K562 (cell line): ENCODE data around the gene RIPK3. TPM values are rescaled to one million over a fixed set of nuclear protein-coding genes. Genes with fewer than 3 reads are reported as not detected.

Experiments used
- ATAC-seq: fragments of 200-7000 bp; cut with Tn5 transposase; 3 replicates; pipeline ENCODE4 v1.9.1; 2020; ENCODE audit warnings: moderate library complexity
- BruUV-seq: library from RNA; stranded (reverse); fragments of 400-500 nt; replicated peaks from 2 replicates; lab custom pipeline; 2021; lab: Mats Ljungman, UMichigan
- CTCF ChIA-PET: fragments of 300-600 bp; formaldehyde crosslinking; extraction: SDS; loops from one replicate; lab custom pipeline; 2021; ENCODE audit warnings: low intra/inter-chr PET ratio; lab: Yijun Ruan, JAX
- POLR2A ChIA-PET: fragments of 300-600, 350-650 bp; sonication (Branson Sonifier 250); formaldehyde crosslinking; extraction: SDS; loops from one replicate; lab custom pipeline; 2021; ENCODE audit warnings: antibody characterized with exemption, inconsistent platforms; lab: Yijun Ruan, JAX
- DNase-seq, 4 experiments: peaks; one replicate each; pipeline versions ENCODE4 v3.0.0 to v3.0.0-alpha.2; 2011 to 2018; ENCODE audit warnings: low spot score in 3 of 4, mixed read lengths in 3 of 4; ENCODE audit errors: extremely low read depth in 1 of 4
- FAIRE-seq: peaks from 2 replicates; lab custom pipeline; 2011; peaks lifted over from hg19 to GRCh38; lab: Jason Lieb, UNC
- H2AFZ ChIP-seq: 2 replicates; pipeline ENCODE4 v1.6.0; 2011; ENCODE audit warnings: low read depth, low read length, control low read depth, inconsistent platforms
- H3K27ac ChIP-seq: fragments of 200-600 bp; 3 replicates; pipeline ENCODE4 v1.8.0; 2011; ENCODE audit warnings: low read depth, mild to moderate bottlenecking, control low read depth, inconsistent platforms, low read length, moderate library complexity, mixed read lengths; ENCODE audit errors: extremely low read depth
- H3K27me3 ChIP-seq, 2 experiments: fragments of 300-600 bp in 1 of 2; 2 replicates in 1 of 2; 3 replicates in 1 of 2; pipeline versions ENCODE4 v1.6.0 to v1.8.0; 2011; ENCODE audit warnings: inconsistent platforms in 2 of 2, low read length in 2 of 2, mild to moderate bottlenecking in 1 of 2, mixed read lengths in 1 of 2, moderate library complexity in 1 of 2; ENCODE audit not compliant: control insufficient read depth in 2 of 2, insufficient read depth in 2 of 2
- H3K36me3 ChIP-seq: fragments of 300-600 bp; 3 replicates; pipeline ENCODE4 v1.8.0; 2011; ENCODE audit warnings: mild to moderate bottlenecking, low read length, inconsistent platforms; ENCODE audit not compliant: control insufficient read depth, insufficient read depth
- H3K4me1 ChIP-seq, 2 experiments: fragments of 200-600 bp in 1 of 2; replicated peaks in 1 of 2; 2 replicates in 1 of 2; 3 replicates in 1 of 2; pipeline versions ENCODE4 v1.5.1 to v1.8.0; 2011; ENCODE audit warnings: inconsistent platforms in 2 of 2, low read length in 2 of 2, mild to moderate bottlenecking in 1 of 2, mixed read lengths in 1 of 2, moderate library complexity in 1 of 2; ENCODE audit not compliant: control insufficient read depth in 2 of 2, insufficient read depth in 2 of 2
- H3K4me2 ChIP-seq: 2 replicates; pipeline ENCODE4 v1.6.1; 2011; ENCODE audit warnings: low read length, control low read depth, inconsistent platforms, mixed read lengths; ENCODE audit not compliant: insufficient read depth
- H3K4me3 ChIP-seq: fragments of 200-600 bp; sonication (generic), shearing (Covaris generic); 2 replicates; pipeline ENCODE4 v1.5.1; 2016; ENCODE audit warnings: control low read depth, inconsistent platforms
- H3K79me2 ChIP-seq: fragments of 200-600 bp; 3 replicates; pipeline ENCODE4 v1.8.0; 2011; ENCODE audit warnings: low read length, inconsistent platforms; ENCODE audit not compliant: control insufficient read depth, insufficient read depth
- H3K9ac ChIP-seq, 2 experiments: 2 replicates each; pipeline versions ENCODE4 v1.6.0 to v1.6.1; 2011; ENCODE audit warnings: low read depth in 2 of 2, low read length in 2 of 2, control low read depth in 1 of 2, inconsistent platforms in 1 of 2, mild to moderate bottlenecking in 1 of 2, mixed read lengths in 1 of 2; ENCODE audit not compliant: insufficient read depth in 1 of 2
- H3K9me1 ChIP-seq: one replicate; pipeline ENCODE4 v1.6.0; 2011; ENCODE audit warnings: inconsistent platforms, mild to moderate bottlenecking, low read length, moderate library complexity; ENCODE audit not compliant: control insufficient read depth, insufficient read depth
- H3K9me3 ChIP-seq: replicated peaks from 2 replicates; pipeline ENCODE4 v1.5.1; 2011; ENCODE audit warnings: low read depth, low read length, inconsistent platforms; ENCODE audit not compliant: control insufficient read depth, insufficient read depth
- H4K20me1 ChIP-seq: replicated peaks from 2 replicates; pipeline ENCODE4 v1.6.1; 2011; ENCODE audit warnings: low read length, inconsistent platforms, mixed read lengths; ENCODE audit not compliant: control insufficient read depth, insufficient read depth
- CREM ChIP-seq: IDR thresholded peaks from 2 replicates; pipeline ENCODE4 v1.6.1; 2014; ENCODE audit warnings: antibody characterized with exemption, low read depth
- EGR1 ChIP-seq: fragments of 450-650 bp; conservative IDR thresholded peaks from 2 replicates; pipeline ENCODE4 v1.6.1; 2017; ENCODE audit warnings: mild to moderate bottlenecking
- TAF1 ChIP-seq: IDR thresholded peaks from 2 replicates; pipeline ENCODE4 v1.6.1; 2011; ENCODE audit warnings: mild to moderate bottlenecking, low read length, moderate library complexity; ENCODE audit not compliant: insufficient read depth, control insufficient read depth, severe bottlenecking; ENCODE audit errors: extremely low read depth
- TAF9B ChIP-seq: fragments of 450-650 bp; IDR thresholded peaks from 2 replicates; pipeline ENCODE4 v1.6.1; 2018; ENCODE audit warnings: mild to moderate bottlenecking; ENCODE audit not compliant: partially characterized antibody
- TBP ChIP-seq: optimal IDR thresholded peaks from 2 replicates; pipeline ENCODE3; 2011; ENCODE audit warnings: low read depth, low read length, improper control_type of control experiment
- TGIF2 ChIP-seq: sonication (generic); formaldehyde crosslinking; IDR thresholded peaks from 2 replicates; pipeline ENCODE4 v1.8.1; 2022; ENCODE audit warnings: mild to moderate bottlenecking, missing genetic modification reagents, moderate library complexity
- ZNF444 ChIP-seq: fragments of 250-450 bp; sonication (Bioruptor Pico); IDR thresholded peaks from 2 replicates; pipeline ENCODE4 v1.4.0; 2020; ENCODE audit warnings: mild to moderate bottlenecking, moderate library complexity
- WGBS: fragments of 100-300 bp; shearing (Covaris generic); methylation state at CpG from one replicate; pipeline ENCODE4 v1.1.6; 2016; ENCODE audit warnings: low coverage, mixed read lengths; ENCODE audit not compliant: insufficient coverage; ENCODE audit errors: missing lambda C conversion rate; 5-methylcytosine and 5-hydroxymethylcytosine counted together
- in situ Hi-C: fragments of 300-500 bp; cut with MboI; formaldehyde crosslinking; loops from 4 replicates; pipeline ENCODE4 v1.15.0; 2018; ENCODE audit warnings: inconsistent platforms, mixed read lengths
- intact Hi-C: fragments of 100-400 bp; cut with micrococcal nuclease; formaldehyde crosslinking; loops from 2 replicates; pipeline ENCODE4 v1.14.2; 2022
- polyA plus RNA-seq, 8 experiments: library from polyadenylated mRNA; depleted of rRNA in 4 of 8; stranded (reverse) in 5 of 8; unstranded in 3 of 8; fragments of >200 nt; fragmentation: Nextera tagmentation in 2 of 8; fragmentation: Illumina TruSeq in 1 of 8; extraction: Ambion mirVana in 2 of 8; extraction: Trizol in 1 of 8; gene quantifications; 2 replicates each; pipeline versions ENCODE4 v1.2.1 to v1.2.3, GENCODE V29; 2011 to 2014; ENCODE audit warnings: inconsistent platforms in 1 of 8, missing spikeins in 1 of 8
- total RNA-seq, 7 experiments: library from RNA; depleted of rRNA in 6 of 7; stranded (reverse); fragments of >200 nt in 6 of 7; fragmentation: Illumina TruSeq in 2 of 7; extraction: Trizol in 2 of 7; gene quantifications; 2 replicates each; pipeline versions ENCODE4 v1.2.1 to v1.2.3, GENCODE V29; 2011 to 2021; ENCODE audit warnings: low replicate concordance in 1 of 7
- TF ChIP-seq, protein P1 (sequence below), 3 experiments: fragments of 200-800 bp in 1 of 3; fragments of 250-450 bp in 1 of 3; fragments of 450-650 bp in 1 of 3; sonication (Bioruptor Pico) in 1 of 3; sonication (Bioruptor generic) in 1 of 3; formaldehyde crosslinking in 1 of 3; IDR thresholded peaks; 2 replicates each; pipeline versions ENCODE4 v1.6.1 to v1.8.0; 2016 to 2022; ENCODE audit warnings: mild to moderate bottlenecking in 2 of 3, missing genetic modification characterization in 2 of 3, missing compliant biosample characterization in 1 of 3, moderate library complexity in 1 of 3
- TF ChIP-seq, protein P2 (sequence below): sonication (generic); formaldehyde crosslinking; IDR thresholded peaks from 2 replicates; pipeline ENCODE4 v1.8.0; 2022; ENCODE audit warnings: missing genetic modification reagents, mild to moderate bottlenecking, moderate library complexity, borderline replicate concordance
- TF ChIP-seq, protein P3 (sequence below): sonication (generic); formaldehyde crosslinking; IDR thresholded peaks from 2 replicates; pipeline ENCODE4 v1.4.0; 2020; ENCODE audit warnings: mild to moderate bottlenecking, missing genetic modification reagents

Gene RIPK3
- total and polyA plus RNA-seq, 9 of the 15 experiments (the other 6 are each of a cell fraction or from before 2014, with no cell fraction given), result 0.03 to 0.43 (median 0.28) TPM; not detected in 3

DNA sequence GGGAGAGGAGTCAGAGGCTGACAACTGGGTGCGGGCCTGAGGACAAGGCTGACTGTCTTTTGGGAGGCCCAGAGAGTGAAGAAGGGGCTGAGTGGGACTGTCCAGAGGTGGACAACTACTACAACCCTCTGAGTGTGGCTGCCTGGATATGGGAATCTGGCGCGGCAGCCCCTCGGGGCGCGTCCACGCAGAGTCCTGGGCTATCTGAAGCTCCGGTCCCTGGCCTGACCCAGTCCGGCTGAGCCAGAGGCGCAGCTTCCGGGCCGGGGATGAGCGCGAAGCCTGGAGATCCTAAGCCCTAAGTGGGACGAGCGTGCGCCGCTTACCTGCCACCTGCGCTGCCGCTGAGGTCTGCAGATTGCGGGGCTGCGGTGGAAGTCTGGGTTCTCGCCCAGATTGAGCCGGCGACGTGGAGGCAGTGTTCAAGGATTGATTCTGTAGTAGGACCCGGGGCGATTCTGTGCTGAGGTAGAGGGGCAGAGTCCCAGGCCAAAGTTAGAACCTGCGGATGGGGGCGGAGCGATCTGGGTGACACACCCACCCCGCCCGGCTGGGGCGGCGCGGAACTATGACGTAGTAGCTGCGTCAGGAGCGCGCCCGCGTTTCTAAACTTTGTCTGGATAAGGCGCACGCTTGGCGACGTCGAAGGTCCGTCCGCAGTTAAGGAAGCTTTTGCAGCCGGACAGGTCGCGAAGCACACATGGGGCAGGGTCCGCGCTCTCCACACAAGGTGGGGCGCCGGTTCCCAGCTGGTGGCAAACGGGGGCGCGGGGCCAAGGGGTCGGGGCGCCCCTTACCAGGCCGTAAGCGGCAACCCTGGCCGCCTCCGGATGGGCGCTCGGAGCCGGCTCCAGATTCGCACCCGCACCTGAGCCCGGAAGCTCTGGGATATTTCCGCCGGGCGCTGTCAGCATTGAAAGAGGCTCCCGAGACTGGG, 40.3 kb downstream of the RIPK3 start, which contains the start of the genes DHRS1 and NOP9:
TSS of gene DHRS1 (minus strand) at position 526 of the 937 bp plus-strand sequence. CDS start 674 bp downstream, outside the sequence.
TSS of gene NOP9 (plus strand) at position 596 of the 937 bp plus-strand sequence. CDS start at position 701, 105 bp downstream.
- ChIA-PET CTCF (no interaction called here), POLR2A (interaction anchor here (0.5 to 2.3 kb wide), 12 partner anchors 8 to 185 kb away, joined by 3 to 10 read pairs (median 3); partner anchors contain the start of genes CIDEB, DCAF11, IPO4 and NRL)
- Histone ChIP-seq H3K4me2 (peak within 1 kb of the TSS; percentile 91), H2AFZ (peak within 1 kb of the TSS; percentile 97), H3K27me3 (no peaks in the 10 kb centered on the region), H3K9ac (peak within 1 kb of the TSS; percentile 76 to 96), H3K27ac (peak within 1 kb of the TSS; percentile 75), H3K4me1 (peaks cover 12 to 14% of the 10 kb centered on the region in 2 experiments; a peak in 4 of 5 replicates), H3K36me3 (peaks cover 48% of the 10 kb centered on the region), H3K9me3 (no peaks in the 10 kb centered on the region), H3K79me2 (peaks cover 28% of the 10 kb centered on the region), H4K20me1 (no peaks in the 10 kb centered on the region), H3K4me3 (peak within 1 kb of the TSS; percentile 71), H3K9me1 (peaks cover 3% of the 10 kb centered on the region)
- in situ Hi-C loops, result loop anchor here (5.0 to 10.0 kb wide), 2 partner anchors 57 to 285 kb away; partner anchors contain the start of gene TINF2
- ATAC-seq (peak; percentile 86), DNase-seq (peak; percentile 89 to 92 (median 91)), FAIRE-seq (peak; percentile 92)
- intact Hi-C loops, result no loop called here
- BruUV-seq, result TSS peak; percentile 59
- WGBS, result 0% methylated on average over 52 of the region's 75 CpGs
- TF ChIP-seq EGR1 (peak; percentile 19; the same call in 1 of the 2 replicates), TBP (peak; percentile 72), CREM (peak; percentile 100), TGIF2 (CRISPR knock-in tag) (0 out of 2 replicates have a peak, but pooled peaks have one; percentile 21), TAF1 (peak; percentile 54), TAF9B (peak; percentile 10), ZNF444 (CRISPR knock-in tag) (no peak)
- TF ChIP-seq, protein P1, sequence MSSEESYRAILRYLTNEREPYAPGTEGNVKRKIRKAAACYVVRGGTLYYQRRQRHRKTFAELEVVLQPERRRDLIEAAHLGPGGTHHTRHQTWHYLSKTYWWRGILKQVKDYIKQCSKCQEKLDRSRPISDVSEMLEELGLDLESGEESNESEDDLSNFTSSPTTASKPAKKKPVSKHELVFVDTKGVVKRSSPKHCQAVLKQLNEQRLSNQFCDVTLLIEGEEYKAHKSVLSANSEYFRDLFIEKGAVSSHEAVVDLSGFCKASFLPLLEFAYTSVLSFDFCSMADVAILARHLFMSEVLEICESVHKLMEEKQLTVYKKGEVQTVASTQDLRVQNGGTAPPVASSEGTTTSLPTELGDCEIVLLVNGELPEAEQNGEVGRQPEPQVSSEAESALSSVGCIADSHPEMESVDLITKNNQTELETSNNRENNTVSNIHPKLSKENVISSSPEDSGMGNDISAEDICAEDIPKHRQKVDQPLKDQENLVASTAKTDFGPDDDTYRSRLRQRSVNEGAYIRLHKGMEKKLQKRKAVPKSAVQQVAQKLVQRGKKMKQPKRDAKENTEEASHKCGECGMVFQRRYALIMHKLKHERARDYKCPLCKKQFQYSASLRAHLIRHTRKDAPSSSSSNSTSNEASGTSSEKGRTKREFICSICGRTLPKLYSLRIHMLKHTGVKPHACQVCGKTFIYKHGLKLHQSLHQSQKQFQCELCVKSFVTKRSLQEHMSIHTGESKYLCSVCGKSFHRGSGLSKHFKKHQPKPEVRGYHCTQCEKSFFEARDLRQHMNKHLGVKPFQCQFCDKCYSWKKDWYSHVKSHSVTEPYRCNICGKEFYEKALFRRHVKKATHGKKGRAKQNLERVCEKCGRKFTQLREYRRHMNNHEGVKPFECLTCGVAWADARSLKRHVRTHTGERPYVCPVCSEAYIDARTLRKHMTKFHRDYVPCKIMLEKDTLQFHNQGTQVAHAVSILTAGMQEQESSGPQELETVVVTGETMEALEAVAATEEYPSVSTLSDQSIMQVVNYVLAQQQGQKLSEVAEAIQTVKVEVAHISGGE (CRISPR knock-in tag; IDR thresholded peaks at IDR 0.05), result peak in 1 of 3 experiments; percentile 69; a peak in 2 of 6 replicates
- TF ChIP-seq, protein P2, sequence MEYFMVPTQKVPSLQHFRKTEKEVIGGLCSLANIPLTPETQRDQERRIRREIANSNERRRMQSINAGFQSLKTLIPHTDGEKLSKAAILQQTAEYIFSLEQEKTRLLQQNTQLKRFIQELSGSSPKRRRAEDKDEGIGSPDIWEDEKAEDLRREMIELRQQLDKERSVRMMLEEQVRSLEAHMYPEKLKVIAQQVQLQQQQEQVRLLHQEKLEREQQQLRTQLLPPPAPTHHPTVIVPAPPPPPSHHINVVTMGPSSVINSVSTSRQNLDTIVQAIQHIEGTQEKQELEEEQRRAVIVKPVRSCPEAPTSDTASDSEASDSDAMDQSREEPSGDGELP (CRISPR knock-in tag), result peak; percentile 95
- TF ChIP-seq, protein P3, sequence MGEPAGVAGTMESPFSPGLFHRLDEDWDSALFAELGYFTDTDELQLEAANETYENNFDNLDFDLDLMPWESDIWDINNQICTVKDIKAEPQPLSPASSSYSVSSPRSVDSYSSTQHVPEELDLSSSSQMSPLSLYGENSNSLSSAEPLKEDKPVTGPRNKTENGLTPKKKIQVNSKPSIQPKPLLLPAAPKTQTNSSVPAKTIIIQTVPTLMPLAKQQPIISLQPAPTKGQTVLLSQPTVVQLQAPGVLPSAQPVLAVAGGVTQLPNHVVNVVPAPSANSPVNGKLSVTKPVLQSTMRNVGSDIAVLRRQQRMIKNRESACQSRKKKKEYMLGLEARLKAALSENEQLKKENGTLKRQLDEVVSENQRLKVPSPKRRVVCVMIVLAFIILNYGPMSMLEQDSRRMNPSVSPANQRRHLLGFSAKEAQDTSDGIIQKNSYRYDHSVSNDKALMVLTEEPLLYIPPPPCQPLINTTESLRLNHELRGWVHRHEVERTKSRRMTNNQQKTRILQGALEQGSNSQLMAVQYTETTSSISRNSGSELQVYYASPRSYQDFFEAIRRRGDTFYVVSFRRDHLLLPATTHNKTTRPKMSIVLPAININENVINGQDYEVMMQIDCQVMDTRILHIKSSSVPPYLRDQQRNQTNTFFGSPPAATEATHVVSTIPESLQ (CRISPR knock-in tag), result no peak
